ENCODE data around the gene SKIL.
"Not testable (repeated sequence)": the region's sequence is repeated elsewhere in the genome, so short reads cannot be mapped to it uniquely, and the experiment has no call there.

The SKIL gene

GRCh38 chr3:170357176-170358041, at the start of gene SKIL:
Gene SKIL (plus strand): TSS chr3:170357715. CDS start chr3:170360332, 2,617 bp downstream.
- peak; percentile 87 for DNase-seq (ENCODE audit: low spot score)

- DNase-seq (ENCODE audit: low spot score): peak; percentile 5
Measured at GRCh38 chr3:170309046-170309445, 48.5 kb upstream of the SKIL start.

- DNase-seq (ENCODE audit: low spot score): no peak
Measured at GRCh38 chr3:170317954-170318353, 39.6 kb upstream of the SKIL start.

- DNase-seq (ENCODE audit: low spot score): no peak
Measured at GRCh38 chr3:170320461-170321121, 36.9 kb upstream of the SKIL start.

- no peak for DNase-seq (ENCODE audit: low spot score)
Measured at GRCh38 chr3:170321321-170322034, 36.0 kb upstream of the SKIL start.

- DNase-seq (ENCODE audit: low spot score): no peak
Measured at GRCh38 chr3:170322566-170323269, 34.8 kb upstream of the SKIL start.

GRCh38 chr3:170323331-170323730, 34.2 kb upstream of the SKIL start:
- no peak for DNase-seq (ENCODE audit: low spot score)

- DNase-seq (ENCODE audit: low spot score): no peak
Measured at GRCh38 chr3:170324962-170325361, 32.6 kb upstream of the SKIL start.

GRCh38 chr3:170327040-170327808, 30.3 kb upstream of the SKIL start:
- DNase-seq (ENCODE audit: low spot score): no peak

GRCh38 chr3:170327868-170328548, 29.5 kb upstream of the SKIL start:
- DNase-seq (ENCODE audit: low spot score): not testable (repeated sequence)

GRCh38 chr3:170330366-170330765, 27.1 kb upstream of the SKIL start:
- no peak for DNase-seq (ENCODE audit: low spot score)

GRCh38 chr3:170331143-170331542, 26.4 kb upstream of the SKIL start:
- DNase-seq (ENCODE audit: low spot score): no peak

GRCh38 chr3:170337420-170337819, 20.1 kb upstream of the SKIL start:
- no peak for DNase-seq (ENCODE audit: low spot score)

GRCh38 chr3:170338690-170339340, 18.7 kb upstream of the SKIL start:
- no peak for DNase-seq (ENCODE audit: low spot score)

GRCh38 chr3:170342273-170342672, 15.2 kb upstream of the SKIL start:
- DNase-seq (ENCODE audit: low spot score): not testable (repeated sequence)

GRCh38 chr3:170343859-170344258, 13.7 kb upstream of the SKIL start:
- DNase-seq (ENCODE audit: low spot score): not testable (repeated sequence)

GRCh38 chr3:170344971-170345370, 12.5 kb upstream of the SKIL start:
- DNase-seq (ENCODE audit: low spot score): no peak

- no peak for DNase-seq (ENCODE audit: low spot score)
Measured at GRCh38 chr3:170346481-170347392, 10.8 kb upstream of the SKIL start.

Data from germinal center (tissue), 1 donor.